Measurements from ENCODE around the gene BAZ2B. TPM values are rescaled to one million over a fixed set of nuclear protein-coding genes. Genes with fewer than 3 reads are reported as not detected.

BAZ2B gene
- polyA plus RNA-seq, 1 donor from 2014 or later = 150 TPM

DNA sequence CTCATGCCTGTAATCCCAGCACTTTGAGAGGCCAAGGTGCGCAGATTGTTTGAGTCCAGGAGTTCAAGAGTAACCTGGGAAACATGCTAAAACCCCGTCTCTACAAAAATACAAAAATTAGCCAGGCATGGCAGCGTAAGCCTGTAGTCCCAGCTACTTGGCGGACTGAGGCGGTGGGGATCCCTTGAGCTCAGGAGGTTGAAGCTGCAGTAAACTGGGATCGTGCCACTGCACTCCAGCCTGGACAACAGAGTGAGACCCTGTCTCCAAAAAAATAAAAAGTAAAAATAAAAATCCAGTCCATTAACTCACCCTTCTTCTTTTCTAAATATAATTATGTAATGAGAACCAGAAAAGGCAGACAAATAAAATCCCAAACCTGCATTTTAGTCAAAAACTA is 8.2 kb downstream of the BAZ2B start:
- Histone ChIP-seq H3F3A (ENCODE audit: insufficient read depth, low read length, poor library complexity, severe bottlenecking) (peaks cover 4% of the 10 kb centered on the region), H3K9ac (ENCODE audit: low read length) (peak overlapping the region; percentile 46), H2AFZ (ENCODE audit: low read depth, low read length) (no peak overlapping the region), H3K9me2 (ENCODE audit: insufficient read depth, low read length) (no peaks in the 10 kb centered on the region), H3K27me3 (ENCODE audit: insufficient read depth, low read depth, low read length) (no peaks in the 10 kb centered on the region), H3K9me3 (ENCODE audit: low read length) (no peaks in the 10 kb centered on the region), H3K4me2 (ENCODE audit: low read length) (no peak overlapping the region), H4K20me1 (ENCODE audit: insufficient read depth) (no peaks in the 10 kb centered on the region), H3K79me2 (replicated peaks; ENCODE audit: insufficient read depth, low read length) (peaks cover 78% of the 10 kb centered on the region), H3K36me3 (ENCODE audit: insufficient read depth, low read length) (no peaks in the 10 kb centered on the region), H3K4me3 (ENCODE audit: low read length) (peak overlapping the region; percentile 77), H3K27ac (ENCODE audit: low read length) (peak overlapping the region; percentile 95)
- TF ChIP-seq EP300 (conservative IDR thresholded peaks at IDR 0.05; ENCODE audit: poor library complexity, severe bottlenecking) (no peak), EZH2 (IDR thresholded peaks at IDR 0.05; ENCODE audit: borderline replicate concordance, insufficient read depth, low read length, poor library complexity, severe bottlenecking) (no peak), SMC3 (conservative IDR thresholded peaks at IDR 0.05; ENCODE audit: poor library complexity) (no peak), REST (IDR thresholded peaks at IDR 0.05; ENCODE audit: borderline replicate concordance) (no peak), TAF1 (IDR thresholded peaks at IDR 0.05; ENCODE audit: low read depth) (no peak), RAD21 (conservative IDR thresholded peaks at IDR 0.05) (no peak), POLR2AphosphoS5 (IDR thresholded peaks at IDR 0.05) (no peak), MXI1 (conservative IDR thresholded peaks at IDR 0.05; ENCODE audit: poor library complexity, severe bottlenecking) (no peak)
- TF ChIP-seq, protein P1, sequence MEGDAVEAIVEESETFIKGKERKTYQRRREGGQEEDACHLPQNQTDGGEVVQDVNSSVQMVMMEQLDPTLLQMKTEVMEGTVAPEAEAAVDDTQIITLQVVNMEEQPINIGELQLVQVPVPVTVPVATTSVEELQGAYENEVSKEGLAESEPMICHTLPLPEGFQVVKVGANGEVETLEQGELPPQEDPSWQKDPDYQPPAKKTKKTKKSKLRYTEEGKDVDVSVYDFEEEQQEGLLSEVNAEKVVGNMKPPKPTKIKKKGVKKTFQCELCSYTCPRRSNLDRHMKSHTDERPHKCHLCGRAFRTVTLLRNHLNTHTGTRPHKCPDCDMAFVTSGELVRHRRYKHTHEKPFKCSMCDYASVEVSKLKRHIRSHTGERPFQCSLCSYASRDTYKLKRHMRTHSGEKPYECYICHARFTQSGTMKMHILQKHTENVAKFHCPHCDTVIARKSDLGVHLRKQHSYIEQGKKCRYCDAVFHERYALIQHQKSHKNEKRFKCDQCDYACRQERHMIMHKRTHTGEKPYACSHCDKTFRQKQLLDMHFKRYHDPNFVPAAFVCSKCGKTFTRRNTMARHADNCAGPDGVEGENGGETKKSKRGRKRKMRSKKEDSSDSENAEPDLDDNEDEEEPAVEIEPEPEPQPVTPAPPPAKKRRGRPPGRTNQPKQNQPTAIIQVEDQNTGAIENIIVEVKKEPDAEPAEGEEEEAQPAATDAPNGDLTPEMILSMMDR (IDR thresholded peaks at IDR 0.05; ENCODE audit: poor library complexity, severe bottlenecking) = no peak

DNA sequence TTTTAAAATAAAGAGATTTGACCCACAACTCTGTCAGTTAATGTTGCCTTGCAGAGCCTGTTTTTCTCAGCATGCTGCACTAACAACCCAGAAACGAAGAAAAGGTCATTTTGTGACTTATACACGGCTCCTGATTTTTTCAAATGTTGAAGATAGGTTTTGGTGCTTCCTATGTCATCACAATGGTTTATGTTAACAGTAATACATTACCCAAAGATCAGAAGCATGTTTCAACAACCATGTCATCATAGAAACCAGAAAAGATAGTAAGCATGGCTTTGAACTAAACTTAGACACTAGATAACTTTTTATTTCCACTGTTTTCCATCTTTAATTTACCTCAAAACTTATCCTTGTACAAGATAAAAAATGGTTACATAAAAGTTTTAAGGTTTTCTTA is 10.1 kb downstream of the BAZ2B start:
- H2AFZ ChIP-seq (ENCODE audit: low read depth, low read length) = no peak overlapping the region
- H3K4me2 ChIP-seq (ENCODE audit: low read length) = no peak overlapping the region
- no peaks in the 10 kb centered on the region for H4K20me1 ChIP-seq (ENCODE audit: insufficient read depth)
- H3K9me2 ChIP-seq (ENCODE audit: insufficient read depth, low read length) = no peaks in the 10 kb centered on the region
- peaks cover 4% of the 10 kb centered on the region for H3F3A ChIP-seq (ENCODE audit: insufficient read depth, low read length, poor library complexity, severe bottlenecking)
- H3K36me3 ChIP-seq (ENCODE audit: insufficient read depth, low read length) = no peaks in the 10 kb centered on the region
- H3K79me2 ChIP-seq (replicated peaks; ENCODE audit: insufficient read depth, low read length) = peaks cover 75% of the 10 kb centered on the region
- no peak overlapping the region for H3K9ac ChIP-seq (ENCODE audit: low read length)
- no peaks in the 10 kb centered on the region for H3K27me3 ChIP-seq (ENCODE audit: insufficient read depth, low read depth, low read length)
- TF ChIP-seq RAD21 (conservative IDR thresholded peaks at IDR 0.05) = no peak
- TF ChIP-seq POLR2AphosphoS5 (IDR thresholded peaks at IDR 0.05) = no peak
- TF ChIP-seq TAF1 (IDR thresholded peaks at IDR 0.05; ENCODE audit: low read depth) = no peak
- TF ChIP-seq, protein P1 (IDR thresholded peaks at IDR 0.05; ENCODE audit: poor library complexity, severe bottlenecking) = no peak
- TF ChIP-seq REST (IDR thresholded peaks at IDR 0.05; ENCODE audit: borderline replicate concordance) = no peak
- no peak for TF ChIP-seq EP300 (conservative IDR thresholded peaks at IDR 0.05; ENCODE audit: poor library complexity, severe bottlenecking)
- TF ChIP-seq MXI1 (conservative IDR thresholded peaks at IDR 0.05; ENCODE audit: poor library complexity, severe bottlenecking) = no peak
- no peak for TF ChIP-seq EZH2 (IDR thresholded peaks at IDR 0.05; ENCODE audit: borderline replicate concordance, insufficient read depth, low read length, poor library complexity, severe bottlenecking)
- TF ChIP-seq SMC3 (conservative IDR thresholded peaks at IDR 0.05; ENCODE audit: poor library complexity) = no peak
- no peak overlapping the region for H3K4me3 ChIP-seq (ENCODE audit: low read length)
- H3K9me3 ChIP-seq (ENCODE audit: low read length) = no peaks in the 10 kb centered on the region
- H3K27ac ChIP-seq (ENCODE audit: low read length) = no peak overlapping the region
